PFSK-1 (cell line): ENCODE measurements around the gene PCBP3.

ENCODE experiments used
- FOXP2 ChIP-seq: optimal IDR thresholded peaks from 2 replicates; pipeline ENCODE3; 2011; ENCODE audit warnings: borderline replicate concordance, control low read depth, inconsistent platforms; ENCODE audit not compliant: insufficient read depth; ENCODE audit errors: extremely low read length, extremely low read depth
- POLR2AphosphoS5 ChIP-seq: IDR thresholded peaks from 2 replicates; pipeline ENCODE4 v1.6.1; 2012; ENCODE audit warnings: low read depth, mild to moderate bottlenecking, control low read depth, low read length, moderate library complexity
- SIN3A ChIP-seq: IDR thresholded peaks from 2 replicates; pipeline ENCODE4 v1.6.1; 2012; ENCODE audit warnings: mild to moderate bottlenecking, low read length, moderate library complexity, borderline replicate concordance; ENCODE audit not compliant: insufficient read depth
- TAF1 ChIP-seq: IDR thresholded peaks from 2 replicates; pipeline ENCODE4 v1.6.1; 2012; ENCODE audit warnings: low read length, control low read depth, borderline replicate concordance; ENCODE audit not compliant: insufficient read depth
- TF ChIP-seq, protein P1 (sequence below), 2 experiments: IDR thresholded peaks; 2 replicates each; pipeline versions ENCODE4 v1.6.1 to v1.8.0; 2011 to 2012; ENCODE audit warnings: low read depth in 2 of 2, low read length in 2 of 2, control low read depth in 1 of 2, inconsistent platforms in 1 of 2, mild to moderate bottlenecking in 1 of 2, moderate library complexity in 1 of 2; ENCODE audit not compliant: insufficient read depth in 1 of 2

PCBP3 gene

DNA sequence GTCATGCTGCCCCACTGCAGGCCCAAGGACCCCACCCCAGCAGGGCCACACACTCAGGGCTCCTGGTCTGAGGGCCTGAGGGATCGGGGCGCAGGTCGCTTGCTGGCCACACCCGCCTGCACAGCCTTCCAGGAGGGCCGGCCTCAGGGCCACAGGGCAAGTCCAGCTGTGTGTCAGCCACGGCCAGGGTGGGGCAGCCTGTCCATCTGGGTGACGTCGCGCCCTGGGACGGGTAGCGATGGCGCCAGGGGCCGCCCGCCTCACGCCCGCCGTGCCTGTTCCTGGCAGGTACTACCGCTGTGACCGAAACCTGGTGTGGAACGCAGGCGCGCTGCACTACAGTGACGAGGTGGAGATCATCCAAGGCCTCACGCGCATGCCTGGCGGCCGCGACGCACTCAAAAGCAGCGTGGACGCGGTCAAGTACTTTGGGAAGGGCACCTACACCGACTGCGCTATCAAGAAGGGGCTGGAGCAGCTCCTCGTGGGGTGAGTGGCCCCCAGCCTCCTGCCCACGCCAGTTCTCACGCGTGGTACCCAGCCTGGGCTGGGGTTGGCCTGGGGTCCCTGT, 340.5 kb downstream of the PCBP3 start:
- TF ChIP-seq, protein P1, sequence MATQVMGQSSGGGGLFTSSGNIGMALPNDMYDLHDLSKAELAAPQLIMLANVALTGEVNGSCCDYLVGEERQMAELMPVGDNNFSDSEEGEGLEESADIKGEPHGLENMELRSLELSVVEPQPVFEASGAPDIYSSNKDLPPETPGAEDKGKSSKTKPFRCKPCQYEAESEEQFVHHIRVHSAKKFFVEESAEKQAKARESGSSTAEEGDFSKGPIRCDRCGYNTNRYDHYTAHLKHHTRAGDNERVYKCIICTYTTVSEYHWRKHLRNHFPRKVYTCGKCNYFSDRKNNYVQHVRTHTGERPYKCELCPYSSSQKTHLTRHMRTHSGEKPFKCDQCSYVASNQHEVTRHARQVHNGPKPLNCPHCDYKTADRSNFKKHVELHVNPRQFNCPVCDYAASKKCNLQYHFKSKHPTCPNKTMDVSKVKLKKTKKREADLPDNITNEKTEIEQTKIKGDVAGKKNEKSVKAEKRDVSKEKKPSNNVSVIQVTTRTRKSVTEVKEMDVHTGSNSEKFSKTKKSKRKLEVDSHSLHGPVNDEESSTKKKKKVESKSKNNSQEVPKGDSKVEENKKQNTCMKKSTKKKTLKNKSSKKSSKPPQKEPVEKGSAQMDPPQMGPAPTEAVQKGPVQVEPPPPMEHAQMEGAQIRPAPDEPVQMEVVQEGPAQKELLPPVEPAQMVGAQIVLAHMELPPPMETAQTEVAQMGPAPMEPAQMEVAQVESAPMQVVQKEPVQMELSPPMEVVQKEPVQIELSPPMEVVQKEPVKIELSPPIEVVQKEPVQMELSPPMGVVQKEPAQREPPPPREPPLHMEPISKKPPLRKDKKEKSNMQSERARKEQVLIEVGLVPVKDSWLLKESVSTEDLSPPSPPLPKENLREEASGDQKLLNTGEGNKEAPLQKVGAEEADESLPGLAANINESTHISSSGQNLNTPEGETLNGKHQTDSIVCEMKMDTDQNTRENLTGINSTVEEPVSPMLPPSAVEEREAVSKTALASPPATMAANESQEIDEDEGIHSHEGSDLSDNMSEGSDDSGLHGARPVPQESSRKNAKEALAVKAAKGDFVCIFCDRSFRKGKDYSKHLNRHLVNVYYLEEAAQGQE (IDR thresholded peaks at IDR 0.05; ENCODE audit: insufficient read depth in 1 of 2, low read depth in 2 of 2, low read length in 2 of 2), result no peak
- TF ChIP-seq FOXP2 (no peak), POLR2AphosphoS5 (no peak), TAF1 (no peak), SIN3A (no peak)

DNA sequence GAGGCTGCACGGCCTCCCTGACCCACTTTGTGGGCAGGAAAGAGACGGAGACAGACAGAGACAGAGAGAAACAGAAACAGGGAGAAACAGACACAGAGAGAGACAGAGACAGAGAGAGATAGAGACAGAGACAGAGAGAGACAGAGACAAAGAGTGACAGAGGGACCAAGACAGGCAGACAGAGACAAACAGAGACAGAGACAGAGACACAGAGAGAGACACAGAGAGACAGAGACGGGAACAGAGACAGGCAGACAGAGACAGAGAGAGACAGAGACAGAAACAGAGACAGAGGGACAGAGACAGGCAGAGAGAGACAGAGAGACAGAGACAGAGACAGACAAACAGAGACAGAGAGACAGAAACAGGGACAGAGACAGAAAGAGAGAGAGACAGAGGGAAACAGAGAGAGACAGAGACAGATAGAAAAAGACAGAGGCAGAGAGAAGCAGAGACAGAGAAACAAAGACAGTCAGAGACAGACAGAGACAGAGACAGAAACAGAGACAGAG, 341.1 kb downstream of the PCBP3 start:
- TF ChIP-seq, protein P1 (IDR thresholded peaks at IDR 0.05; ENCODE audit: insufficient read depth in 1 of 2, low read depth in 2 of 2, low read length in 2 of 2), result no peak
- TF ChIP-seq FOXP2 (no peak), SIN3A (no peak), TAF1 (no peak), POLR2AphosphoS5 (no peak)

GRCh38 chr21:45985471-45986315, 342.2 kb downstream of the PCBP3 start:
- TF ChIP-seq TAF1 (no peak), POLR2AphosphoS5 (no peak), FOXP2 (no peak), SIN3A (no peak)
- TF ChIP-seq, protein P1 (IDR thresholded peaks at IDR 0.05; ENCODE audit: insufficient read depth in 1 of 2, low read depth in 2 of 2, low read length in 2 of 2), result no peak

- TF ChIP-seq FOXP2, result no peak
- TF ChIP-seq TAF1, result no peak
- TF ChIP-seq SIN3A, result no peak
- TF ChIP-seq, protein P1 (IDR thresholded peaks at IDR 0.05; ENCODE audit: insufficient read depth in 1 of 2, low read depth in 2 of 2, low read length in 2 of 2), result no peak
- TF ChIP-seq POLR2AphosphoS5, result no peak
Measured at GRCh38 chr21:45986316-45987051, 343.0 kb downstream of the PCBP3 start.
